GM06990 (cell line): Measurements from ENCODE around the gene POU6F1.

ENCODE experiments used
- DNase-seq: peaks from one replicate; pipeline ENCODE4 v3.0.0-alpha.2; 2011; ENCODE audit not compliant: insufficient read length; ENCODE audit errors: extremely low read depth
- H3K27me3 ChIP-seq: replicated peaks from 2 replicates; pipeline ENCODE4 v1.6.0; 2011; ENCODE audit warnings: low read length; ENCODE audit not compliant: control insufficient read depth, insufficient read depth
- H3K36me3 ChIP-seq: 2 replicates; pipeline ENCODE4 v1.5.1; 2011; ENCODE audit warnings: low read length; ENCODE audit not compliant: control insufficient read depth, insufficient read depth
- H3K4me3 ChIP-seq: replicated peaks from 2 replicates; pipeline ENCODE4 v1.5.1; 2011; ENCODE audit warnings: low read depth, mild to moderate bottlenecking, control low read depth, low read length
- CTCF ChIP-seq: IDR thresholded peaks from 2 replicates; pipeline ENCODE4 v1.5.1; 2011; ENCODE audit warnings: low read length, control low read depth, mild to moderate bottlenecking, inconsistent platforms; ENCODE audit not compliant: insufficient read depth, poor library complexity, severe bottlenecking

The POU6F1 gene

DNA sequence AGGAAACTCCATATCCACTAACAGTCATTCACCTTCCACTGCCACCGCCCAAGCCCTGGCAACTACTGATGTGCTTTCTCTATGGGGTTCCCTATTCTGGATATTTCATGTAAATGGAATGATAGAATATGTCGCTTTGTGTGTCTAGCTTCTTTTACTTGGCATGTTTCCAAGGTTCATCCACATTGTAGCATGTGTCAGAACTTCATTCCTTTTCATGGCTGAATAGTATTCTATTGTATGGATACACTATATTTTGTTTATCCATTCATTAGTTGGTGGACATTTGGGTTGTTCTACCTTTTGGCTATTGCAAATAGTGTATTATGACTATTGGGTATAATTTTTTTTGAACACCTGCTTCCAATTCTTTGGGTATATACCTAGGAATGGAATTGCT, 8.6 kb downstream of the POU6F1 start:
- TF ChIP-seq CTCF = no peak

DNA sequence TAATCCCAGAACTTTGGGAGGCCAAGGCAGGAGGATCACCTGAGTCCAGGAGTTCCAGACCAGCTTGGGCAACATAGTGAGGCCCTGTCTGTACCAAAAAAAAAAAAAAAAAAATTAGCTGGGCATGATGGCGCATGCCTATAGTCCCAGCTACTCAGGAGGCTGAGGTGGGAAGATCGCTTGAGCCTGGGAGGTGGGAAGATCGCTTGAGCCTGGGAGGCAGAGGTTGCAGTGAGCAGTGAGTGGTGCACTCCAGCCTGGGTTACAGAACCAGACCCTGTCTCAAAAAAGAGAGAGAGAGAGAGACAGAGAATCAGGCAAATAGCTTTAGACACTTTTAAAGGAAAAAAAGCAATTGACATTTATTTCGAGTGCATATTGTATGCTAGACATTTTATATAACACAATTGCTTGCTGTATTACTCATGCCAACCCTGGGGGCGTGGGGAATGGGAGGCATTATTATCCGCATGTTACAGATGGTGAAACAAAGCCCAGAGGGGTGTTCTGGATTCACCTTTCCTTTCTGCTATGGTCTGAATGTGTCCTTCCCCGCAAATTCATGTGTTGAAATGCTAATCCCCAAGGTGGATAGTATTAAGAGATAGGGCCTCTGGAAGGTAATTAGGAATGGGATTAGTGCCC, 9.7 kb downstream of the POU6F1 start:
- no peak for TF ChIP-seq CTCF
- DNase-seq = no peak
- Histone ChIP-seq H3K36me3 (no peaks in the 10 kb centered on the region), H3K4me3 (no peak overlapping the region), H3K27me3 (no peaks in the 10 kb centered on the region)

More for the DNA sequence above, 8.6 kb downstream of the POU6F1 start:
- H3K4me3 ChIP-seq = no peak overlapping the region
- H3K36me3 ChIP-seq = no peaks in the 10 kb centered on the region
- DNase-seq = no peak
- no peaks in the 10 kb centered on the region for H3K27me3 ChIP-seq

GRCh38 chr12:51205350-51205749, 12.5 kb downstream of the POU6F1 start:
- no peak for TF ChIP-seq CTCF
- Histone ChIP-seq H3K4me3 (no peak overlapping the region), H3K36me3 (no peaks in the 10 kb centered on the region), H3K27me3 (no peaks in the 10 kb centered on the region)
- no peak for DNase-seq

DNA sequence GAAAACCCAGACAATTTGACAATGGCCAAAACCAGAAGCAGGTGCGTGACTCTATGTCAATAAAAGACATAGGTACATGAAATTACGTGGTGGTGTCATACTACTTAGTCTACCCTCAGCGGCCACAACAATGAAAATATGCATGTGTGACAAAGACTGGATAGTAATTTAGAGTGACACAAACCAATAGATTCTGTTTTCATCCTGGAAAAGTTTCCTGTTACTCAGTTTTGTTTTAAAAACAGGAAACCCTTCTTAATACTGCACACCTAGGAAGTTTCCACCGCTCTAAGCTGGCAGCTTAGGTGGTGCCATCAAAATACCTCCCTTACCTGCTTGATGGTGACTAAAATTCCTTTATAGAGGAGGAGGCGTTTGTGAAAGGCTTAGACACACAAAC, 15.1 kb downstream of the POU6F1 start:
- no peak for DNase-seq
- Histone ChIP-seq H3K36me3 (no peaks in the 10 kb centered on the region), H3K4me3 (no peak overlapping the region), H3K27me3 (no peaks in the 10 kb centered on the region)
- TF ChIP-seq CTCF = no peak

DNA sequence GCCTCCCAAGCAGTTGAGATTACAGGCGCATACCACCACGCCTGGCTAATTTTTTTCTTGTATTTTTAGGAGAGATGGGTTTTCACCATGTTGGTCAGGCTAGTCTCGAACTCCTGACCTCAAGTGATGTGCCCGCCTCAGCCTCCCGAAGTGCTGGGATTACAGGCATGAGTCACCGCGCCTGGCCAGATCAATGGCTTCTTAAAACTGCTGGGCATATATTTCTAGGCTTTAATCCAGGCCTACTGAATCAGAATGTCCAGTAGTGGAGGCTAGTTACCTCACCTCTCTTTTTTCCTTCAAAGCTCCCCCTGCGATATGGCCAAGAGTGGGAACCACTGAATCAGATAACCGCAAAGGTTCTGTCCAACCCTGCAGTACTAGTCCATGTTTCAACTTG, 17.1 kb downstream of the POU6F1 start:
- H3K4me3 ChIP-seq = no peak overlapping the region
- no peak for DNase-seq
- no peaks in the 10 kb centered on the region for H3K27me3 ChIP-seq
- TF ChIP-seq CTCF = no peak
- H3K36me3 ChIP-seq = no peaks in the 10 kb centered on the region

DNA sequence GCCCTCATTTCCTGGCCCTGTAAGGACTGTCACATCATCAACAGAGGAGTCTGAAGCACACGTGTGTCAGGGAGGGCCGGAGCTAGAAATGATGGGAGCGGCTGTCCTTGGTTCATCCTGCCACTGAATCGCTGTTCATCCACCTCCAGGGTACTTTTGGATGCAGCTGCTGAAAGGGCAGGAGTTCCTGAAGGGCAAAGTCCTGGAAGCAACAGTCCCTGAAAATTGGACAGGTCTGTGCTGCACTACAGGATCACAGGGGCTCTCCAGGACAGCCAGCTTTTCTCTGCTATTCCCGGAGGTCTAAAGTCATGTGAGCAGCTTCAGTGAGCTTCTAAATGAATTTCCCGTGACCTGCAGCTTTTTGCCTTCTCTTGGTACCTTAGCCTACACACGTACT, 17.7 kb downstream of the POU6F1 start:
- Histone ChIP-seq H3K36me3 (no peaks in the 10 kb centered on the region), H3K4me3 (no peak overlapping the region), H3K27me3 (no peaks in the 10 kb centered on the region)
- no peak for TF ChIP-seq CTCF
- no peak for DNase-seq
